Amygdala (tissue), 56 donors: ENCODE data around the gene APBA1.

Experiments used
- DNase-seq, 56 donors: peaks; one replicate each; lab custom pipeline; 2025; lab: John Stamatoyannopoulos, UW

APBA1 gene

DNA sequence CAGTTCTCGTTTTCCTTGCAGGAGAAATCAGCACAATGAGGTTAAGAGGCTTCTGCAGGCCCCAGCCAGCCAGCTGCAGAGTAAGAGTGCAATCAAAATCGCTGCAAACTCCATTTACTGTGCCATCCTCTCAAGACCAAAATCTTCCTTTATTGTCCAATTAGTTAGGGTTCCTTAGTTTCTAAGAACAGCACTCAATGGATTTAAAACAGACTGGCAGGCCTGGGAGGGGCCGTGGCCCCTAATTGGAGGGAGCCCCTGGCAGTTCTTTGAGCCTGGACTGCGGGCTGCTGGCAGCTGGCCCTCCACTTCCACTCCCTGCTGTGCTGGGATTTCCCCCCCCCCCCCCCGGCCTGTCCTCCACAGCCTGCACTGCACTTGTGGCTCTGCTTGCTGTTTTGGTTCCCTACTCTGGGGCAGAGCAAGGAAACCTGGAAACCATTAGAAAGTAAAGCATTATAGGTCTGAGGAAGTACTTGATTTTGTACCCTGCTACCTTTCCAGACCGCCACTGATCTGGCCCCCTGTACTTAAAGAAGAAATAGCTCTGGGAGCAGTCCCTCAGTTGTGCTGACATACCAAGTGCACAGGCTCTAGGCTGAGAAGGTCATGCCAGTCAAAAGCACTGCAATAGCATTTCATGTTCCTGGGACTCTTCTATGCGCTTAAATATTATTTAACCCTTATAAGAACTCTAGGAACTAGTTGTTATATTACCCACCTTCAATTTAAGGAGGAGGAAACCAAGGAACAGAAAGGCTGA is 129.0 kb downstream of the APBA1 start:
- peak in 46 of 56 donors; percentile 9 to 72 (median 40) for DNase-seq

DNA sequence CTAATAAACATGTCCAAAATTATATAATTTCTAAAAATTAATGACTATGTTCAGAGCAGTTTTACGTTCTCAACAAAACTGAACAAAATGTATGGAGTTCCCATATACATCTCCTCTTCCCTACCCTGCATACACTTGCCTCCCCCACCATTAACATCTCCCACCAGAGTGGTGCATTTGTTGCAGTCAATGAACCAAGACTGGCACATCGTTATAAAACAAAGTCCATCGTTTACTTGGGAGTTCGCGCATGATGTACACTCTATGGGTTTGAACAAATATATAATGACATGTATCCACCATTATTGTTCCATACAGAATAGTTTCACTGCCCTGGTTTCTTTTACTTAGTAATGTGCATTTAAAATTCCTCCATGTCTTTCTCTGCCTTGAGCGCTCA is 130.1 kb downstream of the APBA1 start:
- no peak for DNase-seq

DNA sequence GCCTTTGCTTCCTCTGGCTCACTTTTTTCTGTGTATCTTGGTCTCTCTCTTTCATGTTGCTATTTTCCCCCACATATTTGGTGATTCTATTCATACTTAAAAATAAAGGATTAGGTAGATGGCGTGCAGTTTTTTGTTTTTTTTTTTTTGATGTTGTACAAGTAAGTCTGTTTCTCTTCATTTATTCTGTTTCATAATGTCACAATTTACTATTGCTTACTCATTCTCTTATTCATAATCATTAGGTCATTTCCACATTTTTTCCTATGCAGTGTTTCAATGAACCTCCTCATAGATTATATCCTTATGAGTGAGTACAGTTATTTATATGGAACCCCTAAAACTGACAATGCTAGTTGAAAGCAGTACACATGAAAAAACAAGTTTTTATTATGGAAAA is 136.3 kb downstream of the APBA1 start:
- no peak for DNase-seq

DNA sequence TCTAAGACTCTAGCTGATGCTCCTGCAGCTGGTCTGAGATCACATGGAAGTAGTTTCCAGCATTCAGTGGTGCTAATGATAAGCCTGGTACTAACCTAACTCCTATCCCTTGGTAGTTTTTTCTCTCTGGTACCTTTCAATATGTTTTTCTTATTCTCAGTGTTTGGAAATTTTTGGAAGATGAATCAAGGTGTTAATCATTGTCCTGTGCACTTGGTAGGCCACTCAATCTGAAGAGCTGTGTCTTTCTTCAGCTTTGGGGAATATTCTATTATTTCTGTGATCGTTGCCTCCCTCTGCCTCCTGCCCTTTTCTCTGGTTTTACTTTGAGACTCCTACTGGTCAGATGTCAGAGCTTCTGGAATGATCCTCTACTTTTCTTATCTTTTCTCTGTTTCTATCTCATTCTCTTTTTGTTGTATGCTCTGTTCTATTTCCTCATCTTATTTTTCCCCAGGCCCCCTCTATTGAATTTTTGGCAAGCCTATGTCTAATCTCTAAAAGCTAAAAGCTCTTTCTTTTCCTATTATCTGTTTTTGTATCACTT is 136.8 kb downstream of the APBA1 start:
- no peak for DNase-seq

DNA sequence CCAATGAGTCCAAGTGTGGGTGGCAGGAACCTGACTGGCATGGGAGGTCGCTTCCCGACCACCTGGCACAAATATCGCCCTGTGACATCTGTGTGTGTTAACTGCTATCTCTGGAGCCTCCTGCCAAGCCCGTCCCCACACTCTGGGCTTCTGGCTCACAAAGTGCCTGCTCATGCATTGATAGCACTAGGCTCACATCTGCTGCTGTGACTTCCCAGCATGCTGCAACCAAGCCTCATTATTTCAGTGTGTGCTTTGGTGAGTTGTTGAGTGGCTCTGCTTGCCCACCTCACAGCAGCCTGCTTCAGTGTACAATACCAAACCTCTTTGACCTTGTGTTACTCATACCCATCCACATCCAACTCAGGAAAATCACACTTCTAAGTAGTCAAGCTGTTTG is 139.8 kb downstream of the APBA1 start:
- DNase-seq, result no peak

DNA sequence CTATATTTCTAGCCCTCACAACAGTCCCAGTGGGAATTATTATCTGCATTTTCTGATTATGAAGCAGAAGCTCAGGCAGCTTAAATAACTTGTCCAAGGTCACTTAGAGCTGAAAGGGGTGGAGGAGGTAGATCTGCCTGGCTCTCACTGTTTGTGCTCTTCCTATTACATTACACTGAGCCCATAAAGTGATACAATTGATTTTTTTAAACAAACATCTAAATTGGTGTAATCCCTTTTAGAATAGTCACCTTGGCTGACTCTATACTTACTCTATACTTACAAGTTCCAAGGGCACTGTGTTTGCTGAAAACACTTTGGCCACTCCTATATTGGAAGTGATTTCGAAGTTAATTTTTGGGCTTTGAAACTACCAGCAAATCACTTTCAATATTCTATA is 144.7 kb downstream of the APBA1 start:
- DNase-seq, result no peak

DNA sequence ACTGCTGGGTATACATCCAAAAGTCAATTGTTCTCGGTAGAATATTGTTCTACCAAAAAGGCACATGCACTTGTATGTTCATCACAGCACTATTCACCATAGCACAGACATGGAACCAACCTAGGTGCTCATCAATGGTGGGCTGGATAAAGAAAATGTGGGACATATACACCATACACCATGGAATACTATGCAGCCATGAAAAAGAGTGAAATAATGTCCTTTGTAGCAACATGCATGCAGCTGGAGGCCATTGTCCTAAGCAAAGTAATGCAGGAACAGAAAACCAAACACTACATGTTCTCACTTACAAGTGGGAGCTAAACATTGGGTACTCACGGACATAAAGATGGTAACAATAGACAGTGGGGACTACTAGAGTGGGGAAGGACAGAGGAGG is 145.5 kb downstream of the APBA1 start:
- DNase-seq, result no peak

DNA sequence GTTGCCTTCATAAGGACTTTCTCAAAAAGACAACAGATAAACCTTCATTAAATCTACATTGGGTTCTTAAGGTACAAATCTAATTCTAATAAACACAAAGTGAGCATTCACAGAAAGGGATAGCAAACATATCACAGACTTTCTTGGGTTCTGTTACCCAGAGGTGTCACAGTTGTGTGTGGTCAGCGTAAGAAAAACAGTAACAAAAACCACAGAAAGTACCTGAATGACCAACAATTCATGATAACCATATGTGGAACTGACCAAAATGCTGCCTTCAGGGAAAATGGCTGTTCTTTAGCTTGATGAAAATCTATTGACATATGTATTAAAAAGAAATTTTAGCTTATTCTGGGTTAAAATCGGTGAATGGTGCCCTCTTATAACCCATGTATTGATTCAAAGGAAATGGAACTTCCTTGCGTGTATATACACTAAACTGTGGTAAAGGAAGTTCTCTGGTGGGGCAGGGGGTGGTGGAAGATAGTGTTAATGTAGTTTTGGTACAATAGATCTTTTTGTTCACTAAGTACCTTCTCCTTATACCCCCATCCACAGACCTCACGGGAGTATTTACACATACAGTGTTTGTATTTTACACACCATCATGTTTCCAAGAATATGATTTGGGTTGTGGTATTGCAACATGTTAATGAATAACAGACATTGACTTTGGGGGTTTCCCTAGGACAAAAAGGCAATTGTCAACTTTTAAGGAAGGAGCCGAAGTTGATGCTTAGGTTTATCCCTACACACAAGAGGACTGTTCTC is 152.5 kb downstream of the APBA1 start:
- no peak for DNase-seq

DNA sequence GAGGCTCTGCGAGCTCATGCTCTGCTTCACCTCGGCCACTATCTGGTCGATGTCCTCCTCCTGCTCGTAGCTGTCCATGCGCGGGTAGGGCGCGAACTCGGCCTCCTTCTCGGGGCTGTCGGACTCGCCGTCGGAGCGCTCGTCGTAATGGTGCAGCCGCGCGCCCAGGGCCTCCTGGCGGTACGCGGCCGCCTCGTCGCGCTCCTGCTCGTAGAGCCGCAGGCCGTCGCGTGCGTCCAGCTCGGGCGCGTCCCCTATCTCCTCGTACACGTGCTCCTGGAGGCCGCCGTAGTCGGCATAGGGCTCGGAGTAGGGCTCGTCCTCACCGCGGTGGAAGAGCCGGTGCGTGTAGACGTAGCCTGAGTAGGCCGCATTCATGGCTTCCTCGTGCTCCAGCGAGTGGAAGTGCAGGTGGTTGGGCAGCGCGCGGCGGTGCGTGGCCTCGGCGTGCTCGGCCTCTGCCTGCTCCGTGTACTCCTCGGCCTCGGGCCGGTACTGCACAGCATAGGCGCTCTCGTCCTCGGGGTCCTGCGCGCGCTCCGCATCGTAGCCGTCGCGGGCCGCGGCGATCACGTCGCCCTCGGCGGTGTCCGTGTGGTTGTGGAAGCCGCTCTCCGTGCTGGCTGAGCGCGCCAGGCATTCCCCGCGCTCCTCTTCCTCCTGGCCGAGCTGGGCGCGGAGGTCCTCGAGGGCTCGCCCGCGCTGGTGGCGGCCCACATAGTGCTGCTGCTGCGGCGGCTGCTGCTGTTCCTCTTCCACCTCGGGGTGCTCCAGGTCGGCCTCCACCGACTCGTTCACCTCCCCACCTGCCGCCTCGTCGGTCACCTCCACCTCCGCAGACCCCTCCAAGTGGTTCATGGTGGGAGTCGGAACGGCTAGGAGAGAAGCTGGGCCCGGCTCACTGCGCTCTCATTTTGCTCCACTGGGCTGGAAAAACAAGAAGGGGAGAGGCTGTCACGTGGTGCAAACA is 155.5 kb downstream of the APBA1 start:
- DNase-seq, result no peak

DNA sequence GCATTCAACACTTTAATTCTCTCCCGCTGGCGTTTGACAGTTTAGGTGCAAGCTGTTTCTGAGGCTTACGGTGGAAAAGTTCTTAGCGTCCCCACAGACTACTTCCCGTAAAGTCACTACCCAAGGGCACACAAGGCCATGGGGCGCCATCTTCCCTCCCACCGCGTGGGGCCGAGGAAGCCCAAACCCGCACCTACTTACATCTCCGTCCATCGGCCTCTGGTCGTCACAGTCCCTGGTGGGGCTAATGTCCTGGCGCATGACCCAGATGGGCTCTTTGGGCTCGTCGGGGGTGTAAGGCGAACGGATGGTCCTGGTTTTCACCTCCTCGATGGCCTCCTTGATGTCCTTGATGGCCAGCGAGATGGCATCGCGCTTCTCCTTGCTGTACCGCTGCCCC is 156.4 kb downstream of the APBA1 start:
- DNase-seq, result no peak

DNA sequence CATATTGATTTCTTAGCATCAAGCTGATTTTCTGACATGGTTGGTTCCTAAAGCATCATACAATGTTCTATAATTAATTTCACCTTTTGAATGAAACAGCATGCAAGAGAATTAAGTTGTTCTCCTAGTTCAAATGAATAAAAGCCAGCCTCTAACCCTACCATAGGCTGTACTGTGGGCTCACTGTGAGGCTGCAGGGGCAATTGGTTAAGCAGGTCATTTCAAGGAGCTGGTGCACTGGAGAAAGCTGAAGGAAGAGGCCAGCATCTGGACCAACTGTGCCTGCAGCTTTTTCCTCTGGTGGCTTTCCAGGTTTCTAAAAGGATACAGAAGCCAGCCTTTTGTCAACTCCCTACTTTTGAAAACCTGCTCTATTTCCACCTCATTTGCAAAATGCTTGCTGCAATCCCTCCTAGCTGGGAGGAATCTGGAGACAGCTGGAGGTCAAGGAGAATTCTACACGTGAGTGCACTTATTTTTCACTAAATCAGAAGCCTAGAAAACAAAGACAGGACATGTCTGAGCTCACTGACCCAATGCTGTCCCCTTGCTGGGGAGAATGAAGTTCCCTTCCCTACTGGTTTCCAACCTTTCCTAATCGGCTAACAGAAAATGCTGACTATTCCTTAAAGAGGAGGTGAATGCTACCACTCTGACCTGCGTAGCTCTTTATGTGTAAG is 158.9 kb downstream of the APBA1 start:
- no peak for DNase-seq

DNA sequence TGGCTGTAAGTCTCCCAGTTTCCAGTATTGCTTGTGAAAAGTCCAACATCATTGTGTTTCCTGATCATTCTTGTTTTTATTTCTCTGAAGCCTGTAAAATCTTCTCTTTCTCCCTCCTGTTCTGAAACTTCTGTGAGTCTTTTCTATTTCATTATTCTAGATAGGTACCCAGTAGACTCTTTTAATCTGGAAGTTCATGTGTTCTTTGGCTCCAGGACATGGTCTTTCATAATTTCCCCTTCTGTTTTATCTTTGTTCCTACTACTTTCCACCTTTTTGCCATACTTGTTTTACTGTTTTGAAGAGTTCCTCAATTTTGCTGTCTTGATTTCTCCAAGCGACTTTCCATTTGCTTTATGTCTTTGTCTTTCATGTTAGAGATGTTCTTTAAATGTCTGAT is 168.1 kb downstream of the APBA1 start:
- DNase-seq, result no peak

DNA sequence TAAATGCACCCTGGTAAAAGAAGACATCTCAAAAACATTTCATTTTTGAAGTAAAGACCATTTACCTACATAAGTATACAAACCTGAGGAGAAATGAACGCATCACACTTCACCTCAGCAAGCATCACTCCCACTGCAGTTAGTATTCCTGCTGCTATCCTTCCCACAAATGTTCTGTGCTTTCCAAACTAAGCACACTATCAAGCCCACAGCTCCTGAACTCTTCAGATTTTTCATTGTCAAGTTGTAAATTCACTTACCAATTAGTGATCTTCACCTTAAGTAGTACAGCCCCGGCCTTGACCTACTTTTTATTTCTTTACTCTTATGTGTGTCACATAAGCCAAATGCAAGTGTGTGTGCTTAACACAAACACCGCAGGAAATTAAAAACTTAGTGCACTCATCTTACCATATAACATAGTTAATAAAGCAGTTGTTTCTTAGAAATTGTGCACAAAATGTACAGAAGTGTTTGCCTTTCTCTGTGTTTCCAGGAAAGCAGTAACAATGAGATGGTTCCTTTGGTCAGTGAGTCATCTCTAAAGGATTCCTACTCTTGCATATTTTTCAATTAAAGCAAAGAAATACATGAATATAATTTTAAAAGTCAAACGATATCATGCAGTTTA is 169.4 kb downstream of the APBA1 start:
- no peak for DNase-seq

DNA sequence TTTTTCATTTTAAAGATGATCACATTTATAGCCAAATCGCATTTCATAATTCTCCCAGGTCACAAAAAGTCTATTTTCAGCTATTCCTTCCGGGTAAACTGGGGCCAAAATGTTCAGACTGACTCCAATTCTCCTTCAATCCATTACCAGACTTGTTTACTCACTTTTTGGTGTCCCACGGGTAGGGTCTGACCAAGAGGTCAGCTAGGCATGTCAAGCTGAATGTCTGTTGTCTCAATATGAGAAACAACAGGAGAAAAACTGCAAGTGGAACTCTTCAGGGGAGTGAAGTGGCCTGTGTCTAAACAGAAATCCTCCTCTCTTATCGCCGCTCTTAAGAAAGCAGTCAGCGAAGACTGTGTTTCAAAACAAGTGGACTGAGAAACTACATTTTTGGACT is 171.3 kb downstream of the APBA1 start:
- no peak for DNase-seq

DNA sequence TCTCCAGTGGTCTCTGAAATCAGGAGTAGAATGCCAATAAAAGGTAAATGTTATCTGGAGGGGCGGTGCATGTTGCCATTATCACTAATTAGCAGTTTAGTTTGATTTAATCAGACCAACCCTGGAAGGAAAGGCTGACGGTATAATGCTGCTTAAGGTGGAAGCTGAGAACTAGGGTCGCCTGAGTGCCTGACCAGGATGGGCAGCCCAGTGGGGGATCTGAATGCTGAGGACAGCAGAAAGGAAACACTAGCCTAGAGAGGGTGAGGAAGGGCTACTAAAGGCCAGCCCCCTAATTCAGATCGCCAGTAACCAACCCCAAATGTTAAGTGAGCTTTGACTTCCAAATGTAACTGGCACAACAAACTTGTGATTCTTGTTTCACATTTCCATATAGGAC is 172.2 kb downstream of the APBA1 start:
- DNase-seq, result no peak

DNA sequence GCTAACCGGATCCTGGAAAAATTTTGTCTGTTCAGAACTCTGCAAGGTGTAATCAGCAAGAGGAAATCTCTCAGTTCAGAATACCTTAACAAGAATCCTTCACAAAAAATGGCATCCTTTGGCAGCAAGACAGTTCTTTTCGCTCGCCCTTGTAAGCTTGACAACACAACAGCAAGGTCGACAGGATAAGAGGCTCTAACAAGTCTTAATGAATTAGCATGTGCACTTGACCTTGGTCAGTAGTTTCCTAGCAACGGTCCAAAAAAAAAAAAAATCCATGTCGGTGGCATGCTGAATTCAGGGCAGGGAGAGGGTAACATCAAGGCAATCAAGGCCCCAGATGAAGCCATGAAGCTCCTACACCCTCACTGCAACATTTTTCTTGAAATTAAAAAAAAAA is 172.8 kb downstream of the APBA1 start:
- DNase-seq, result no peak

DNA sequence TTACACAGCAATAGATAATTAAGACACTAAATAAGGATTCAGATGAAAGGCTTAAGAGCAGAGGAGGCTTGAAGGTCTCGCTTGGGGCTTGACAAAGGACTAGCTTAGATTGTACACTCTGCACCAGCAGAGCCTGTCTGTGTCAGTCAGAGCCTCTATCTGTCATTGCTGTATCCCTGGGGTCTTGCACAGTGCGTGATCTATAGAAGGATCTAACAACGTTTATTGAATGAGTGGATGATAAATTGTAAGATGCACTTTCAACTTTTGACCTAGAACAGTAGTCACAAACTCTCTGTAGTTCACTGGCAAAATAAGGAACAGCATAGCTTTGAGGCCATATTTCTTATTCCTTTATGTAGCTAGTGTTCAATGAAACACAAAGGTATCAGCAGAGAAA is 173.7 kb downstream of the APBA1 start:
- no peak for DNase-seq

DNA sequence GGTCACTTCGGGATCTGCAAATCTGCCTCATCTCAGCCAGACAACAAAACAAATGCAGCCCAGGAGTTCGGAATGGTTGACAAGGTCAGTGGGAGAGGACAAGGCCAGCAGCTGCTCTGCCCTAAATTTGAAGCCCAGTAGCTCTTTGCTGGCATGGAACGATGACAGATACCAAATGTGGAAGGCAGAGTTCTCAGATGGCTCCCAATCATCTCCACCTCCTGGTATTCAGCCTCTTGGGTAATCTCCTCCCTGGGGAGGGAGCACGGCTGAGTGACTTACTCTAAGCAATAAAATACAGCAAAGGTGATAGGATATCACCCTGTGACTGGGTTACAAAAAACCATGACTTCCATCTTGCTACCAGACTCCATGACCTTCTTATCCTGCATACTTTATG is 174.4 kb downstream of the APBA1 start:
- no peak for DNase-seq

DNA sequence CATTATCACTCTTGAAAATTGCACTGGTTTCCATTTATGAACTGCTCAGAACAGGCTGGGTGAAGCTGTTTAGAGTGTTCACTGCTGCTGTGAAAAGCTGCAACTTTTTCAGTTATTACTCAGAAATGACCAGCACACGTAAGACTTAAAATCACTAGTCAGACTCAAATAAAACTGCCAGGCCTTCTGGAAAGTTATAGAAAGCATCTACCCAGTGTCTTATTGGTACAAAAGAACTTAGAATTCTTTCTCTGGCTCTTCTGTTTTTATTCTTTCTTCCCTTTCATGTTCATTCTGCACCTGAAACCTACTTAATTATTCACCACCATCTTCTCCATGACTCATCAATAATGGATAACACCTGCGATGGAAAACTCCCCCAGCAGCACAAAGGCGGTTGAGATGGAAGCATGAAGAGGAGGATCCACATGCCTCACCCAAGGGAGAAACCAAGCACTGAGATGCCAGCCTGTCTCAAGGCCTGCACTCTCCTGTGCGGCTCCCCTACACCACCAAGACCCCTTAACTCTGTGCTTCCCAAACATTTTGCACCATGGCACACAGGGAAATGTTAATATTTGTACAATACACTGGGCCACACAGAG is 175.2 kb downstream of the APBA1 start:
- DNase-seq, result no peak
